Measurements from ENCODE around the gene EEF2K.

EEF2K gene

DNA sequence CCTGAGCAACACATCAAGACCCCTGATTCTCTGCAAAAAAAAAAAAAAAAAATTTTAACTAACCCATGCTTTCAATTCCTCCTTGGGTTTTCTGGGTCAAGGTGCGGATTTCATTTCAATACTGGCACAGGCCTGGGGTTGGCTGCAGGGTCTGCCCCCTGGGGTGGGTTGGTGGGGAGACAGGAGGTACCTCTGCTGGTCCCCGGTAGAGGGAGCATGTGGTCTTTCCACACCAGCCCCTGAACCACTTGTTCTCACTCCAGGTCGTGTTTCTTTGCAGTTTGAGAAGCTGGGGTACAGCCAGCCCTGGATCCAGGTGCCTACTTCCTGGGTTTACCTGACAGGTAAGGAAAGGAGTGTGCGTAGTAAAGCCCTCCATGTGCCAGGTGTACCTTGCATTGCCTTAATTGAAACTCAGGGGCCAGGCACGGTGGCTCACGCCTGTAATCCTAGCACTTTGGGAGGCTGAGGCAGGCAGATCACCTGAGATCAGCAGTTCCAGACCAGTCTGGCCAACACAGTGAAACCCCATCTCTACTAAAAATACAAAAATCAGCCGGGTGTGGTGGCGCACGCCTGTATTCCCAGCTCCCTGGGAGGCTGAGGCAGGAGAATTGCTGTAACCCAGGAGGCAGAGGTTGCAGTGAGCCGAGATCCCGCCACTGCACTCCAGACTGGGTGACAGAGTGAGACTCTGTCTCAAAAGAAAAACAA lies 22.0 kb upstream of the EEF2K start:
- no peak for ATAC-seq
- TF ChIP-seq OSR1 (CRISPR knock-in tag; IDR thresholded peaks at IDR 0.05) (no peak), ZNF70 (CRISPR knock-in tag; IDR thresholded peaks at IDR 0.05) (no peak), BACH2 (CRISPR knock-in tag; IDR thresholded peaks at IDR 0.05; ENCODE audit: borderline replicate concordance) (no peak), TCF4 (CRISPR knock-in tag; IDR thresholded peaks at IDR 0.05; ENCODE audit: borderline replicate concordance) (no peak), RARB (CRISPR knock-in tag; IDR thresholded peaks at IDR 0.05) (no peak), ESRRG (CRISPR knock-in tag; IDR thresholded peaks at IDR 0.05) (no peak)

DNA sequence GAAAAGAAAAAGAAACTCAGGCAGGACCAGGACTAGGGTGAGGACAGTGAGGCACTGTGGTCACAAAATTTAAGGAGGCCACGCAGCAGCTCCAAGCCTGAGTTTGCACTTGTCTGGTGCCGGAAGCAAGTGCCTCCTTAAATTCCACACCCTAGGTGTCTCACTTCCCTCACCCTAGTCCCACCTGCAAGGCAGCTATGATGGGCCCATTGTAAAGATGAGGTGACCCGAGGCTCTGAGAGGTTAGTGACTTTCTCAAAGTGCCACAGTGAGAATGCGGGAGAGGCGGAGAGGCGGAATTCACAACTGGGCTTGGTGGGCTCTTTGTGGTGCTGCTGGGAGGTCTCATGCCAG lies 21.5 kb upstream of the EEF2K start:
- no peak for ATAC-seq
- TF ChIP-seq ZFP3 (CRISPR knock-in tag; IDR thresholded peaks at IDR 0.05) (no peak), BACH2 (CRISPR knock-in tag; IDR thresholded peaks at IDR 0.05; ENCODE audit: borderline replicate concordance) (no peak), RARB (CRISPR knock-in tag; IDR thresholded peaks at IDR 0.05) (no peak), ZC3H10 (CRISPR knock-in tag; IDR thresholded peaks at IDR 0.05) (no peak), ISL1 (CRISPR knock-in tag; IDR thresholded peaks at IDR 0.05) (no peak), SNAI2 (CRISPR knock-in tag; IDR thresholded peaks at IDR 0.05) (no peak), ARNTL (CRISPR knock-in tag; IDR thresholded peaks at IDR 0.05; ENCODE audit: borderline replicate concordance, low read depth) (no peak), TOX (CRISPR knock-in tag; IDR thresholded peaks at IDR 0.05; ENCODE audit: borderline replicate concordance) (no peak), ZFP30 (CRISPR knock-in tag; IDR thresholded peaks at IDR 0.05) (no peak), ZNF70 (CRISPR knock-in tag; IDR thresholded peaks at IDR 0.05) (no peak)
- TF ChIP-seq, protein P1, sequence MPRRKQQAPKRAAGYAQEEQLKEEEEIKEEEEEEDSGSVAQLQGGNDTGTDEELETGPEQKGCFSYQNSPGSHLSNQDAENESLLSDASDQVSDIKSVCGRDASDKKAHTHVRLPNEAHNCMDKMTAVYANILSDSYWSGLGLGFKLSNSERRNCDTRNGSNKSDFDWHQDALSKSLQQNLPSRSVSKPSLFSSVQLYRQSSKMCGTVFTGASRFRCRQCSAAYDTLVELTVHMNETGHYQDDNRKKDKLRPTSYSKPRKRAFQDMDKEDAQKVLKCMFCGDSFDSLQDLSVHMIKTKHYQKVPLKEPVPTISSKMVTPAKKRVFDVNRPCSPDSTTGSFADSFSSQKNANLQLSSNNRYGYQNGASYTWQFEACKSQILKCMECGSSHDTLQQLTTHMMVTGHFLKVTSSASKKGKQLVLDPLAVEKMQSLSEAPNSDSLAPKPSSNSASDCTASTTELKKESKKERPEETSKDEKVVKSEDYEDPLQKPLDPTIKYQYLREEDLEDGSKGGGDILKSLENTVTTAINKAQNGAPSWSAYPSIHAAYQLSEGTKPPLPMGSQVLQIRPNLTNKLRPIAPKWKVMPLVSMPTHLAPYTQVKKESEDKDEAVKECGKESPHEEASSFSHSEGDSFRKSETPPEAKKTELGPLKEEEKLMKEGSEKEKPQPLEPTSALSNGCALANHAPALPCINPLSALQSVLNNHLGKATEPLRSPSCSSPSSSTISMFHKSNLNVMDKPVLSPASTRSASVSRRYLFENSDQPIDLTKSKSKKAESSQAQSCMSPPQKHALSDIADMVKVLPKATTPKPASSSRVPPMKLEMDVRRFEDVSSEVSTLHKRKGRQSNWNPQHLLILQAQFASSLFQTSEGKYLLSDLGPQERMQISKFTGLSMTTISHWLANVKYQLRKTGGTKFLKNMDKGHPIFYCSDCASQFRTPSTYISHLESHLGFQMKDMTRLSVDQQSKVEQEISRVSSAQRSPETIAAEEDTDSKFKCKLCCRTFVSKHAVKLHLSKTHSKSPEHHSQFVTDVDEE (CRISPR knock-in tag; IDR thresholded peaks at IDR 0.05), result no peak
- TF ChIP-seq, protein P2, sequence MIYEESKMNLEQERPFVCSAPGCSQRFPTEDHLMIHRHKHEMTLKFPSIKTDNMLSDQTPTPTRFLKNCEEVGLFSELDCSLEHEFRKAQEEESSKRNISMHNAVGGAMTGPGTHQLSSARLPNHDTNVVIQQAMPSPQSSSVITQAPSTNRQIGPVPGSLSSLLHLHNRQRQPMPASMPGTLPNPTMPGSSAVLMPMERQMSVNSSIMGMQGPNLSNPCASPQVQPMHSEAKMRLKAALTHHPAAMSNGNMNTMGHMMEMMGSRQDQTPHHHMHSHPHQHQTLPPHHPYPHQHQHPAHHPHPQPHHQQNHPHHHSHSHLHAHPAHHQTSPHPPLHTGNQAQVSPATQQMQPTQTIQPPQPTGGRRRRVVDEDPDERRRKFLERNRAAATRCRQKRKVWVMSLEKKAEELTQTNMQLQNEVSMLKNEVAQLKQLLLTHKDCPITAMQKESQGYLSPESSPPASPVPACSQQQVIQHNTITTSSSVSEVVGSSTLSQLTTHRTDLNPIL (CRISPR knock-in tag; IDR thresholded peaks at IDR 0.05; ENCODE audit: low read depth), result no peak
- TF ChIP-seq, protein P3, sequence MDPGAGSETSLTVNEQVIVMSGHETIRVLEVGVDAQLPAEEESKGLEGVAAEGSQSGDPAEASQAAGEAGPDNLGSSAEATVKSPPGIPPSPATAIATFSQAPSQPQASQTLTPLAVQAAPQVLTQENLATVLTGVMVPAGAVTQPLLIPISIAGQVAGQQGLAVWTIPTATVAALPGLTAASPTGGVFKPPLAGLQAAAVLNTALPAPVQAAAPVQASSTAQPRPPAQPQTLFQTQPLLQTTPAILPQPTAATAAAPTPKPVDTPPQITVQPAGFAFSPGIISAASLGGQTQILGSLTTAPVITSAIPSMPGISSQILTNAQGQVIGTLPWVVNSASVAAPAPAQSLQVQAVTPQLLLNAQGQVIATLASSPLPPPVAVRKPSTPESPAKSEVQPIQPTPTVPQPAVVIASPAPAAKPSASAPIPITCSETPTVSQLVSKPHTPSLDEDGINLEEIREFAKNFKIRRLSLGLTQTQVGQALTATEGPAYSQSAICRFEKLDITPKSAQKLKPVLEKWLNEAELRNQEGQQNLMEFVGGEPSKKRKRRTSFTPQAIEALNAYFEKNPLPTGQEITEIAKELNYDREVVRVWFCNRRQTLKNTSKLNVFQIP (CRISPR knock-in tag; IDR thresholded peaks at IDR 0.05; ENCODE audit: borderline replicate concordance, low read depth), result no peak

DNA sequence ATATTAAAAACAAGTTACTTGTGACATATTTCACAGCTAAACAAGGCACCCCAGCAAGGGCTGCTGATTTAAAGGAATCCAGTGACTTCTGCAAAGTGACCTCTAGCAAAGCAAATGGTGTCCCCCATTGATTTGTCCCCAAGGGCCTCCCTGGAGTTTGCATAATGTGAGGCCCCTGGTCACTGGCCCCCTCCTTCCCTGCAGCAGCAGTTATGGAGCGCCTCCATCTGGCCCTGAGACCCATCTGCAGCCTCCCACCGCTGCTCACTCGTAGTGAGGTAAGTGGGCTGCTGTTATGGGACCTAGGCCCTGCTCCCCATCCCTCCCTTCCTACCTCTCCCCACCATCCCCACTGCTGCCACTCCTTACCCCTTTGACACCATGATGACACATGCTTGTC lies 19.6 kb upstream of the EEF2K start:
- TF ChIP-seq ZNF565 (CRISPR knock-in tag; conservative IDR thresholded peaks at IDR 0.05; ENCODE audit: low read depth), result no peak
- no peak for TF ChIP-seq GLIS3 (CRISPR knock-in tag; IDR thresholded peaks at IDR 0.05)
- TF ChIP-seq RARB (CRISPR knock-in tag; IDR thresholded peaks at IDR 0.05), result no peak
- TF ChIP-seq PPARA (CRISPR knock-in tag; IDR thresholded peaks at IDR 0.05; ENCODE audit: borderline replicate concordance), result no peak
- no peak for TF ChIP-seq TOX (CRISPR knock-in tag; IDR thresholded peaks at IDR 0.05; ENCODE audit: borderline replicate concordance)
- no peak for TF ChIP-seq TCF4 (CRISPR knock-in tag; IDR thresholded peaks at IDR 0.05; ENCODE audit: borderline replicate concordance)
- no peak for TF ChIP-seq ISL1 (CRISPR knock-in tag; IDR thresholded peaks at IDR 0.05)
- no peak for TF ChIP-seq ZNF70 (CRISPR knock-in tag; IDR thresholded peaks at IDR 0.05)
- no peak for TF ChIP-seq OSR1 (CRISPR knock-in tag; IDR thresholded peaks at IDR 0.05)
- TF ChIP-seq ZC3H10 (CRISPR knock-in tag; IDR thresholded peaks at IDR 0.05), result no peak
- no peak for TF ChIP-seq CSDC2 (CRISPR knock-in tag; IDR thresholded peaks at IDR 0.05)
- TF ChIP-seq, protein P1 (CRISPR knock-in tag; IDR thresholded peaks at IDR 0.05), result no peak
- TF ChIP-seq ARNTL (CRISPR knock-in tag; IDR thresholded peaks at IDR 0.05; ENCODE audit: borderline replicate concordance, low read depth), result no peak
- no peak for TF ChIP-seq ESRRG (CRISPR knock-in tag; IDR thresholded peaks at IDR 0.05)
- no peak for ATAC-seq

Measured in SK-N-SH treated with all-trans-retinoic acid at 6 μM for 48 hours (cell line).